D721Med (cell line): ENCODE results near the gene SLC1A2.

Experiments used
- DNase-seq: peaks from one replicate; pipeline ENCODE4 v3.0.0; 2011; ENCODE audit warnings: low spot score; ENCODE audit not compliant: insufficient read length
- FAIRE-seq: peaks from 2 replicates; lab custom pipeline; 2011; peaks lifted over from hg19 to GRCh38; lab: Jason Lieb, UNC
- TF ChIP-seq, protein P1 (sequence below): IDR thresholded peaks from 2 replicates; pipeline ENCODE4 v1.5.1; 2012; ENCODE audit warnings: mild to moderate bottlenecking, control low read depth; ENCODE audit not compliant: insufficient read depth; ENCODE audit errors: missing control alignments

The SLC1A2 gene

DNA sequence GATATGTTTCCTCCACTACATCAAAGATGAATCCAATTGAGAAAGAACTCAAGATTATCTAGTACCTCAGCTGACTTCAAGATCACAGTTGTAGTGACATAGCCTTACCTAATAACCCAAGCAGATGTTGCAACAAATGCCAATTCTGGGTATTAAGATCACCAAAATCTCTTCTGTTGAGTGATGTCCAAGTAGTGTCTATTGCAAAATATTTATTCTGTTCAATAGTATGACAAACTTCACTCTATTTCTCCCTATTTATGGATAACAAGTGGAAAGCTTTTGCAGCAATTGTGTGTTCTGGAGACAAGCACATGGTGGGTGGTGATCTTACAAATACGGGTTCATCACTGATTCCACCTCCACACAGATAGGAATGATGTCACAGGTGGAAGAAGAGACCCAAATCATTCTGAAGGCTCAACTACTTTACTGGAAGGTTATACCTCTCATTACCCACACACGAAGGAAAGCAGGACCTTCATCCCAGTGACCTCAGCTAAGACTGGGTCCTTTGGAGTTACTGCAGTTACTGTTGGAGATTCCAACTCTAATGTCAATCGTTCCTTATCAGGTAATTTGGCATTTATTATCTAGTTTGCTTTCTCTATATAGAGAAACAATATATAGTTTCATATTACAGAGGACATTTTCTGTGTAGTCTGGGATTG is 208.3 kb downstream of the SLC1A2 start:
- FAIRE-seq (no peak), DNase-seq (no peak)
- TF ChIP-seq, protein P1, sequence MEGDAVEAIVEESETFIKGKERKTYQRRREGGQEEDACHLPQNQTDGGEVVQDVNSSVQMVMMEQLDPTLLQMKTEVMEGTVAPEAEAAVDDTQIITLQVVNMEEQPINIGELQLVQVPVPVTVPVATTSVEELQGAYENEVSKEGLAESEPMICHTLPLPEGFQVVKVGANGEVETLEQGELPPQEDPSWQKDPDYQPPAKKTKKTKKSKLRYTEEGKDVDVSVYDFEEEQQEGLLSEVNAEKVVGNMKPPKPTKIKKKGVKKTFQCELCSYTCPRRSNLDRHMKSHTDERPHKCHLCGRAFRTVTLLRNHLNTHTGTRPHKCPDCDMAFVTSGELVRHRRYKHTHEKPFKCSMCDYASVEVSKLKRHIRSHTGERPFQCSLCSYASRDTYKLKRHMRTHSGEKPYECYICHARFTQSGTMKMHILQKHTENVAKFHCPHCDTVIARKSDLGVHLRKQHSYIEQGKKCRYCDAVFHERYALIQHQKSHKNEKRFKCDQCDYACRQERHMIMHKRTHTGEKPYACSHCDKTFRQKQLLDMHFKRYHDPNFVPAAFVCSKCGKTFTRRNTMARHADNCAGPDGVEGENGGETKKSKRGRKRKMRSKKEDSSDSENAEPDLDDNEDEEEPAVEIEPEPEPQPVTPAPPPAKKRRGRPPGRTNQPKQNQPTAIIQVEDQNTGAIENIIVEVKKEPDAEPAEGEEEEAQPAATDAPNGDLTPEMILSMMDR: no peak

DNA sequence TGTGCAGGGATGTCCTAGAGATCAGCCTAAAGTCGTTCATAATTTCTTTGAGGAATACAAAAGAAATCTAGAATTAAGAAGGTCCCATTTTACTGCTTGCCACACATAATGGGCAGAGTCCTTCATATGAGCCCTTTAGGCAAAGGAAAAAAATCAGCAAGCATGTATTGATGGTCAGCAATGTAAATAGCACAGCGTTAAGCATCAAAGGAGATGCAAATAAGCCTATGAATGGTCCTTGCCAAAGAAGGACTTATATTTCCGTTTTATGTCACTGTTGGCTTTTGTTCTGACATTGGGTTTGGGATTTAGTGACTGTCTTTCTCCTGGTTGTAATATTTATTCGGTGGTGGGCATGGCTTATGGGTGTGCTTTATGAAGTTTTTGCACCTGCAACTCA is 210.6 kb downstream of the SLC1A2 start:
- no peak for FAIRE-seq
- DNase-seq: no peak
- TF ChIP-seq, protein P1: no peak

DNA sequence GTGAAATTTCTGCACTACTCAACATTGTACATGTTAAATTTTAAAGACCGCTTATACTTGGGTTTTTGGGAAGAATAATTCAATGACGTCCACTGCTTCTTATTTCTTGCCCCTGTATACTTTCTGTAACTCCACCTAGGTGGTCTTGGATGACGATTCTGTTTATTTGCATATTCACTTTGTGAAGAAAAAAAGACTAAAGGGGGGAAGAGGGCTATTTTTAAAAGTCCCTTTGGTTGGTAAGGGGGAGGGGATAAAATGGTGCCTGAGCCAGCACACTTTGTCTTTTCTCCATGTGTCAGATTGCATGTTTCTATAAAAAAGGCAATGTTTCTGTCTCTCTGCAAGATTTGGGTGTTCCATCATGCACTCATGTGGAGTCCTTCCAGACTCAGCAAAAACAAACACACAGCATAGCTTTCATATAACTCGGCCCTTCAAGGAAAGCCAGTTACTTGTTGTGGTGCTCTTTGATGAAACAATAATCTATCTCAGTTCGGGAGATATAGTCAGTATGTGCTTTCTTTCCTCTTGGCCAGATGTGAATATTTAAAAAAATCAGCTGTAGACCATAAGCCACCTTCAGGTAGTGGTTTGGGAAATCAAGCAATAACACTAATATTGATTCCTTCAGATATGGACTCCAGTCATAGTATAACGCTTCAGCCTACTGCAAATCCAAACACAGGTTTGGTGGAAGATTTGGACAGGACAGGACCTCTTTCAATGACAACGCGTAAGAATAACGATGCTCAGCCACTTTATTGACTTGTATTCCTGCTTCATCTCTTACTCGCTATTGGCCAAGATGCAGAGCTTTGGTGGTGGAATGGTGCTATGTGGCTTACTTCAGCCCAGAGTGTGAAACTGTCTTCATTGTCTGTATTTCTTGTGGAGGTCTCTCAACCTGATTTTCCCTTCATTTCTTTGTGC is 211.6 kb downstream of the SLC1A2 start:
- FAIRE-seq (no peak), DNase-seq (no peak)
- TF ChIP-seq, protein P1: no peak

DNA sequence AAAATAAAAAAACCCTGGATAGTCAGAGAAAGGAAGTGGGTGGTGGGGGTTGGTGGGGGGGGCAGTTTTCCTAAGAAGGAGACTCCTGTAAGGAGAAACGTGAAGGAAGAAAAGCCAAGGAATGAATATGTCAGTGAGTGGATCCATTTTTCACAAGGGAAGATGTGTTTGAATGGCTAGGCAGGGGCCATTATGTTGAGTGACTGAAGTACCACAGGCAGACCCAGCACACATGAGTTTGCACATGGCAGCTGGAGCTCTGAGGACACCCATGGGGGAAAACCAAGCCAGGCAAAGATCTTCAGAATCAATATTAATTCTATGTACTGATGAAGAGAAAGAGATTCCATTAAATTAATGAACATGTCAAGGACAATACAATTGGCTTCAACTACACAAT is 212.7 kb downstream of the SLC1A2 start:
- DNase-seq (no peak), FAIRE-seq (no peak)
- TF ChIP-seq, protein P1: no peak

DNA sequence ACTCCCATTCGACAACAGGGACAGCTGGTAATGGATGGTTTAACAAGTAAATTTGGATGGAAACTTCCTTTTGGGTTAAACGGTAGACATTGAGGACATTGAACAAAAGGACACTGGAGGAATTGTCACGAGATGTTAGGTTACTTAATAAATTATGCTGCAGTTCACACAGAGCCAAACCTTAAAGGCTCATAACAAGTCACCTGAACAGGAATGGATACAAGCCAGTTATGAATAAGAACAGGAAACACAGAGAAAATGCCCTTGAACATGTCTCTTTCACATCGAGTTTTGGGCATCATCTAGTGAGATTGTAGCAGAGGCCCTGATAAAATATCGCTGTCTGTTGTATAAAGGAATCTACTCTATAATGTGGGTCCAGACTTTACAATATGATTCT is 214.7 kb downstream of the SLC1A2 start:
- TF ChIP-seq, protein P1: no peak
- FAIRE-seq: no peak
- no peak for DNase-seq
